Activated T-helper 17 cell treated with anti-CD3 and anti-CD28 coated beads, Interleukin-2, amount 50 U/mL, for 72 hours (primary cell): Measurements from ENCODE around the gene PPP6R2. TPM values are rescaled to one million over a fixed set of nuclear protein-coding genes. Genes with fewer than 3 reads are reported as not detected.

Experiments
- ATAC-seq: fragments of 150-1000 bp; cut with Tn5 transposase; replicated peaks from 2 replicates; pipeline ENCODE4 v1.10.0; 2021; ENCODE audit warnings: mild to moderate bottlenecking, moderate library complexity
- H3K27ac Mint-ChIP-seq: one replicate; pipeline ENCODE4 v1.8.0; 2022; ENCODE audit warnings: mixed read lengths
- H3K27me3 Mint-ChIP-seq: one replicate; pipeline ENCODE4 v1.8.0; 2022; ENCODE audit warnings: mixed read lengths
- H3K36me3 Mint-ChIP-seq: one replicate; pipeline ENCODE4 v1.8.0; 2022; ENCODE audit warnings: low read depth, mild to moderate bottlenecking, mixed read lengths
- H3K4me1 Mint-ChIP-seq: one replicate; pipeline ENCODE4 v1.8.0; 2022; ENCODE audit warnings: mixed read lengths
- H3K4me3 Mint-ChIP-seq: one replicate; pipeline ENCODE4 v1.8.0; 2022; ENCODE audit warnings: mild to moderate bottlenecking, mixed read lengths
- H3K9me3 Mint-ChIP-seq: one replicate; pipeline ENCODE4 v1.8.0; 2022; ENCODE audit warnings: mixed read lengths
- total RNA-seq, 2 donors: library from RNA; stranded (reverse); gene quantifications; one replicate each; pipeline ENCODE4 v1.2.3, GENCODE V29; 2022

The PPP6R2 gene
- total RNA-seq, 2 donors from 2014 or later, result 45.6 to 46.6 TPM

DNA sequence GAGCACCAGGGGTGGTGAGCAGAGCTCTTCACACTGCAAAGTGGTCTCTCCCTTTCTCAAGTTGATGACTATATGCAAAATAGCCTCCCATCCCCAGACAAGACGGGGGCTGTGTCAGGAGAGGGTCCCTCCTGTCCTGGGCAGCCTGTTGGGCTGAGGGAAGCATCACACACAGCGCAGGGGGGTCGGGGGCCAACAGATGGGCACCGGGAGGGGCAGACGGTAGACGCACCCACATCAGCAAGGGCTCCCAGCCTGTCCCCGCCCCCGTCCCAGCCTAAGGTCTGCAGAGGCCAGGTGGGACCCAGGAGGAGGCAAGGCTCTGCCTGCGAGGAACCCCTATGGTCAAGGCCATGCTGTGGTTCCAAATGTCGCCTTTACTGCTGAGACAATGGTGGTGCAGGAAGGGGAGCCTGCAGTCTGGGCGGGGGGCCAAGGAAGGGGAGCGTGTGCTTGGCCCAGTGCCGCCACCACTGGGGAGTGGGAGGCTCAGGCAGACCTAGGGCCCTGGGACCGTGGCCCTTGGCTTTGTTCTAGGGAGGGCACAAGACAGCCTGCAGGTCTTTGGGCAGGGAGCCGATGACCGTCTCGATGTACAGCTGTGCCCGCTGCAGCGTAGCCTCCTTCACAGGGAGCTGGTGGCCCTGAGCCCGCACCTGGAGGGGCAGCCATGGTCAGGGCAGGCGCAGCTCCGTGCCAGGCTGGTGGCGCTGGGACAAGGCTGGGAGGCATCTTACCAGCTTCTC, 31.3 kb upstream of the PPP6R2 start:
- ATAC-seq, result no peak
- no peaks in the 10 kb centered on the region for H3K27me3 Mint-ChIP-seq
- H3K4me1 Mint-ChIP-seq, result peaks cover 10% of the 10 kb centered on the region
- H3K4me3 Mint-ChIP-seq, result no peak overlapping the region
- no peak overlapping the region for H3K27ac Mint-ChIP-seq
- no peaks in the 10 kb centered on the region for H3K36me3 Mint-ChIP-seq
- no peaks in the 10 kb centered on the region for H3K9me3 Mint-ChIP-seq

DNA sequence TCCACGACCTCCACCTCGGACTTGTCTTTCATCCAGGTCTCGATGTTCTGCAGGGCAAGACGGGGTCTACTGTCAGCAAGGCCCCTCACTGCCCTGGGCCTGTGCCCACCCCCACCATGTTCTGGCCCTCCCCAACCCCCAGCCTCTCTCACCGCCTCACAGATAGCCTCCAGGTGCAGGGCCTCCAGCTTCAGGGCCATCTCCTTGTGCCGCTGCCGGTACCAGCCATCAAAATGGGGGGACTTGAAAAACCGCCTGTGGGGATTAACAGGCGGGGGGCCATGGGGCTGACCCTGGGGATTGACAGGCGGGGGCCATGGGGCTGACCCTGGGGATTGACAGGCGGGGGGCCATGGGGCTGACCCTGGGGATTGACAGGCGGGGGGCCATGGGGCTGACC, 30.8 kb upstream of the PPP6R2 start:
- no peak for ATAC-seq
- H3K36me3 Mint-ChIP-seq, result no peaks in the 10 kb centered on the region
- H3K27me3 Mint-ChIP-seq, result no peaks in the 10 kb centered on the region
- peaks cover 10% of the 10 kb centered on the region for H3K4me1 Mint-ChIP-seq
- H3K4me3 Mint-ChIP-seq, result no peak overlapping the region
- no peak overlapping the region for H3K27ac Mint-ChIP-seq
- no peaks in the 10 kb centered on the region for H3K9me3 Mint-ChIP-seq

DNA sequence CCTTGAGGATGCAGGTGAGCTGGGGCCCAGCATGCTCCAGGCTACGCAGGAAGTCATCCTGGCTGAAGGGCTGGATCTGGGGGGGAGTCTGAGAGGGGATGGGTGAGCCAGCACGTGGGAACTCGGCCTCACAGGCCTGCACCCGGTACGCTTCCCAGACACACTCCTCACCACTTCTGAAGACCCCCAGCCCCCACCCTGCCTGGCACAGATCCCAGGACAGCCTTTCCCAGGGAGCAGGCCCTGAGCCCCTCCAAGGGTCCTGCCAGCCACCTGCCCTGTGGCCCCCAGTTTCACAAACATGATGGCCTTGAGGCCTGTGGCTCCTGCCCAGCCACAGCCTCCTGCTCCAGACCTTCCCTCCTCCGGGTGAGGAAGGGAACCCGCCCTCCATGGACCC, 30.1 kb upstream of the PPP6R2 start:
- Mint-ChIP-seq H3K9me3 (no peaks in the 10 kb centered on the region), H3K4me3 (no peak overlapping the region), H3K4me1 (peaks cover 10% of the 10 kb centered on the region), H3K27ac (no peak overlapping the region), H3K36me3 (no peaks in the 10 kb centered on the region), H3K27me3 (no peaks in the 10 kb centered on the region)
- no peak for ATAC-seq

DNA sequence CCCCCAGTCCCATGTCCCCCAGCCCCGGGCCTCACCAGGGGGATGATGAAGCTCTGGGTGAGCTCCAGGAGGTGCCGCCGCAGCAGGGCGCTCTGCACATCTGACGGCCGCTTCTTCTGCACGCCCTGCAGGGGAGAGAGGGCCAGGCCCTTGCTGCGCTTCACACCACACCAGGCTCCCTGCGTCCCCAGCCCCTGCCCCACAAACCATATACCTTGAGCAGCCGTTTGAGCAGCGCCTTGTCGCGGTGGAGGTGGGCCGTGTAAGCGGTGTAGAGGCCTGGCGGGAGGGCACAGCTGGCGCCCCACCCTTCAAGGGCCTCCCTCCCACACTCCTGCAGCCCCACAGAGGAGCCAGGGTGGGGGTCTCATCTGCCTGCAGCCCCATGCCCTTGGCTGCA, 29.5 kb upstream of the PPP6R2 start:
- no peaks in the 10 kb centered on the region for H3K27me3 Mint-ChIP-seq
- peak overlapping the region; percentile 91 for H3K27ac Mint-ChIP-seq
- no peak for ATAC-seq
- H3K4me3 Mint-ChIP-seq, result peak overlapping the region; percentile 83
- peaks cover 10% of the 10 kb centered on the region for H3K4me1 Mint-ChIP-seq
- H3K9me3 Mint-ChIP-seq, result no peaks in the 10 kb centered on the region
- no peaks in the 10 kb centered on the region for H3K36me3 Mint-ChIP-seq

DNA sequence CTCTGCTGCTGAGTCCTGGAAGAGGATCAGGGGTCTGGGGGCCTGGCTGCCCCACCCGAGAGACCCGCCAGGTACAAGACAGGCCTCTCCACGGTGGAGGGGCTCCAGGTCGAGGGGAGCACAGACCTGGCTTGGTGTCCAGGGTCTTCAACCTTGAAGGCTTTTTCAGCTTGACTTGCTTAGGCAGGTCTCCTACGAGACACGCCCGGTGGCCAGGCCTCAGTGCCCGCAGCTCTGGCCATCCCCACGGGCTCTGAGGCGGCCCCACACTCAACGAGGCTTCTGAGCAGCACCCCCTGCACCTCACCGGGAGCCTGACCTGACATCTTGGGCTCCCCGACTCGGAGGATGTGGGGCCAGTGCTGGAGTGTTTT, 29.1 kb upstream of the PPP6R2 start:
- Mint-ChIP-seq H3K4me1 (peaks cover 10% of the 10 kb centered on the region), H3K9me3 (no peaks in the 10 kb centered on the region), H3K4me3 (peak overlapping the region; percentile 83), H3K27ac (peak overlapping the region; percentile 91), H3K27me3 (no peaks in the 10 kb centered on the region), H3K36me3 (no peaks in the 10 kb centered on the region)
- ATAC-seq, result peak; percentile 23

DNA sequence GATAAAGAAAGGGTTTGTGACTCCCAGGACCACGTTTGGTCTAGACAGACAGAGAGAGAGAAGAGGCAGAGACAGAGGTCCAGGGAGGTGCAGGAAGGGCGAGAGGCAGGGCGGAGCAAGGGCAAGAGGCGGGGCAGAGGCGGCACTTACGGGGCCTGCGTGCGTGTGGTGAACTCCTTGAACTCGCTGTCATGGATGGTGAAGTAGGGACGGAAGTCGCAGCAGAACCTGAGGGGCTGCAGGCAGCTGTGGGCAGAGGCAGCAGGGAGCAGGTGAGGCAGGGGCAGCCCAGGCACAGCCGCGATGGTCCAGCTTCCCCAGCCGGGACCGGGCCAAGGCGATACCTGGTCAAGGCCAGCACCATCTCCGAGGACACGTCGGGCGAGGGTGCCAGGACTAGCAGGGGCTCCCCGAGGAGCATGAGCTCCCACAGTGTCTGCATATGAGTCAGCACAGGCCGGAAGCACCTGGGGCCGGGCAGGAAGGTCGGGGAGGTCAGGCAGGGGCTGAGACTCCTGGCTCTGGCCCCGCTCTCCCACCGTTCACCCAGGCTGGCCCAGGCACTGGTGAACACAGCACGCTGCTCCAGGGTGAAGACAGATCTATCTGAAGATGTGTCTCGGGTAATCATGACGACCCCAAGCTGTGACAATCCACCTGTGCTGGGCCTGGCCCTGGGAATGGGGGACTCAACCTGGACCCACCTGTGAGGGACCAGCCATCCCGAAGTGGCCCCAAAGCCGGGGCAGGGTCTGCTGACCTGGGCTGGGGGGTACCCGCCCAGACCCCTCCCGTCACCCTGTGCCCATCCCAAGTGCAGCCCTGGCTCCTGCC, 28.5 kb upstream of the PPP6R2 start:
- Mint-ChIP-seq H3K36me3 (no peaks in the 10 kb centered on the region), H3K4me3 (peak overlapping the region; percentile 83), H3K27me3 (no peaks in the 10 kb centered on the region), H3K9me3 (no peaks in the 10 kb centered on the region), H3K4me1 (peaks cover 10% of the 10 kb centered on the region), H3K27ac (peak overlapping the region; percentile 91)
- ATAC-seq, result peak; percentile 97

DNA sequence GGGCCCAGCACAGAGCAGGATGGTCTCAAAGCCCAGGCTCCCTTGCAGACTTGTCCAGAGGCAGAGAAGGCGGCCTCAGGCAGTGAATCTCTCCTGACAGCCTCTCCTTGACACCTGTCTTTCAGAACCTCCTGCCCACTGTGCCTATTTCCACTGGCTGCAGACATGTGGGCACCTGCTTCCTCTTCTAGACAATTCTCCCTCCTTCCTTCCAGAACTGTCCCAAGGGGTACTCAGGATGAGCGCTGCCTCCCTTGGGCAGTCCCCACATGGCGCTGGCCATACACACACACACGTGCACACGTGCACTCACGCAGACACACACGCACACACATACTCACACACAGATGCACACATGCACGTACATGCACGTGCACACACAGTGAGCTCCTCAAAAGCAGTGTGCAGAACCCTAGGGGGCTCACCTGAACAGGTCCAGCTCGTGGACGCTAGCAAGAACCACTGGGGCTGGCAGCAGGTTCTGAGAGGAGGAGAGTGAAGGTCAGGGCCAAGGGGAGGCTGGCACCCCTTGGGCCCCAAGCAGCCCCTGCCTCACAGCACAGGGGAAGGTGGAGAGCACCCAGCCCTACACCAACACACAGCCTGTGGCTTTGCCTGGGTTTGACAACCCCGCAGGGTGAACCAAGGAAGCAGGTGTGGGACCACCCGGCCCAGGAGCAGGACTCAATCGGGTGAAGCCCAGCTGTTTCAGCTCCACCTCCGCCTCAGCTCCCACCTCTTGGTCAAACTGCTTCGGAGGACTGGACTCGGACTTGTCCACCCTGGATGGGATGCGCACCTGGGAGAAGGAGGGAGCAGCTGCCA, 27.6 kb upstream of the PPP6R2 start:
- no peaks in the 10 kb centered on the region for H3K9me3 Mint-ChIP-seq
- no peaks in the 10 kb centered on the region for H3K36me3 Mint-ChIP-seq
- peak overlapping the region; percentile 83 for H3K4me3 Mint-ChIP-seq
- no peak for ATAC-seq
- H3K27ac Mint-ChIP-seq, result no peak overlapping the region
- no peaks in the 10 kb centered on the region for H3K27me3 Mint-ChIP-seq
- peaks cover 10% of the 10 kb centered on the region for H3K4me1 Mint-ChIP-seq

DNA sequence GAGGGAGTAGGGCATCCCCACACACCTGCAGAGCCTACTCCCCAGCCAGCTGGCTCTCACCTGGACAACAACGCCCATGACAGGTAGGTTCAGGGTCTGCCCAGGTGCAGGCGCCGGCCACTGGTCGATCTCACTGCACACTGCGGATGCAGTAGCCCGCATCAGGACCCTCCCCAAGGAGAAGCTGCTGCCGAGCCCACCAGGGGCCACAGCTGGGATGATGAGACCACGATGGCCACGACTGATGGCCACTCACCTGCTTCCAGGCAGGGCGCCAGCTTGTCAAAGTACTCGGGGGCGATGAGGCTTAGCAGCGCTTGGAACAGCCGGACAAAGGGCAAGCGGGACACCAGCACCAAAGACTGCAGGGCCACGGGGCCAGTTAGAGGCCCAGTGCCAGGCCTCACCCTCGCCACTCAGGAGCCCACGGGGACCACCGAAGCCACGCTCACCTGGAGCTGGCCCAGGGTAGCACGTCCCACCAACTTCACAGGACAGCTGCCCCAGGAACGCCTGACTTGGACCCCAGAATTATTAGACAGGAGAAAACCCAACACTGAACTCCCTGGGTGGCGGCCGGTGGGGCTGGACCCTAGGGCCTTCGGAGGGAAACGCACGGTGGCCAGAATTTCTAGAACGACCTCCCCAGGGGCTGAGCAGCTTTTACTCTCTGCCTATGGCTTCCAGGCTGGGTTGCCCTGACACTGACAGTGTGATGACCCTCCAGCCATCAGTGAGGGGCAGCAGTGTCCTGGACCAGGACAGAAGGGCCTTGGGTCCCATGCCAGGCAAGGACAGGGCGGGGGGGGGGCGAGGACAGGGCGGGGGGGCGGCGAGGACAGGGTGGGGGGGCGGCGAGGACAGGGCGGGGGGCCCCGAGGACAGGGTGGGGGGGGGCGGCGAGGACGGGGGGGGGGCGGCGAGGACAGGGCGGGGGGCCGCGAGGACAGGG, 26.7 kb upstream of the PPP6R2 start:
- no peaks in the 10 kb centered on the region for H3K9me3 Mint-ChIP-seq
- H3K27me3 Mint-ChIP-seq, result no peaks in the 10 kb centered on the region
- peaks cover 10% of the 10 kb centered on the region for H3K4me1 Mint-ChIP-seq
- H3K4me3 Mint-ChIP-seq, result no peak overlapping the region
- no peak overlapping the region for H3K27ac Mint-ChIP-seq
- H3K36me3 Mint-ChIP-seq, result no peaks in the 10 kb centered on the region
- ATAC-seq, result no peak

DNA sequence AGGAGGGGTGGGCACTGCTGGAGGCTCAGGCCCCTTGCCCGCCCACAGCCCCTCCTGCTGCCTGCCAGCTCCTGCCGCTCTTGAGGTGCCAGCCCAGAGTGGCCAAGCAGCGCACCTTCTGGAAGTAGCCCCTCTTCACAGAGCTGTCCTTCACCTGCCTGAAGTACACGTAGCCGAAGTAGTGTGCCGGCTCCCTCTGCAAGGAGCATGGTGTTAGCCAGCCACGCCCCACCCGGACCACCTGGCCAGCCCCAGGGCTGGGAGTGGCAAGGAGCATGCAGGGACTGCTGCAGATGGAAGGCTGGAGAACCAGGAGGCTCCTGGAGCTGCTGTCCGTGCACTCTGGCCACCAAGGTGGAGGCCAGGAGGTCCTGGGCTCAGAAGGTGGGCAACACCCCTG, 25.9 kb upstream of the PPP6R2 start:
- Mint-ChIP-seq H3K36me3 (no peaks in the 10 kb centered on the region), H3K4me3 (no peak overlapping the region), H3K4me1 (peaks cover 10% of the 10 kb centered on the region), H3K9me3 (no peaks in the 10 kb centered on the region), H3K27ac (no peak overlapping the region), H3K27me3 (no peaks in the 10 kb centered on the region)
- ATAC-seq, result no peak

DNA sequence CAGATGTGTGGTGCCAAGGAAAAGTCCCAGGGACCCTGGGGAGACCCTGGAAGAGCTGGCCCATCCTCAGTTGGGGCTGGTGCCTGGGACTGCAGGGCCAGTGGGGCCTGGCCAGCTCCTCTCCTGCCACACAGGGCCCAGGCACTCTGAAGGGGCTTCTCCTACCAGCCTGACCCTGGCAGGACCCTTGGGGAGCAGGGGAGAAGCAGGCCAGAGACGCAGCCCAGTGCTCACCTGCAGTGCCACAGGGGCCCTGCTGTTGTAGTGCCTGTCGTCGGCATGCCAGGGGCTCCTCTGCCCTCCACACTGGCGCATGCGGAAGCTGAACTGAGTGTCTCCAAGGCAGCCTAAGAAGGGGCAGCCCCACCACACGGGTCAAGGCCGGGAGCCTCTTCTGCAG, 25.5 kb upstream of the PPP6R2 start:
- no peaks in the 10 kb centered on the region for H3K36me3 Mint-ChIP-seq
- no peak overlapping the region for H3K4me3 Mint-ChIP-seq
- no peak overlapping the region for H3K27ac Mint-ChIP-seq
- no peaks in the 10 kb centered on the region for H3K27me3 Mint-ChIP-seq
- no peak for ATAC-seq
- H3K9me3 Mint-ChIP-seq, result no peaks in the 10 kb centered on the region
- peaks cover 10% of the 10 kb centered on the region for H3K4me1 Mint-ChIP-seq

DNA sequence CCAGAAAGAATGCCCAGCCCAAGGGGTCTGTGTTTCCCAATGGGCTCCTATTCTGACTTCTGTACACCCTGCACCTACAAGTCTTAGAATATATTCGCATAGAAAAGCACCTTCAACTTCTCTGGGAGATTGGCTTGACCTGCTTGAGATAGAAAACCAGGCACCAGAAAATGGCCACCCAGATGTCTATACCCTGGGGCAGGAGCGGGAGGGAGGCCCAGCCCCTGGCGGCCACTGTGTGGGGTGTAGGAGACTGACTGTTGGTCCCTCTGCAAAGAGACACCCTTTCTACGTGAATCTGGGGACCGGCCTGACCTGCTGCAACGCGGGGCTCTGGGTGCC, 24.8 kb upstream of the PPP6R2 start:
- H3K4me1 Mint-ChIP-seq, result peaks cover 10% of the 10 kb centered on the region
- no peaks in the 10 kb centered on the region for H3K36me3 Mint-ChIP-seq
- H3K9me3 Mint-ChIP-seq, result no peaks in the 10 kb centered on the region
- no peak overlapping the region for H3K4me3 Mint-ChIP-seq
- ATAC-seq, result no peak
- H3K27ac Mint-ChIP-seq, result no peak overlapping the region
- H3K27me3 Mint-ChIP-seq, result no peaks in the 10 kb centered on the region

DNA sequence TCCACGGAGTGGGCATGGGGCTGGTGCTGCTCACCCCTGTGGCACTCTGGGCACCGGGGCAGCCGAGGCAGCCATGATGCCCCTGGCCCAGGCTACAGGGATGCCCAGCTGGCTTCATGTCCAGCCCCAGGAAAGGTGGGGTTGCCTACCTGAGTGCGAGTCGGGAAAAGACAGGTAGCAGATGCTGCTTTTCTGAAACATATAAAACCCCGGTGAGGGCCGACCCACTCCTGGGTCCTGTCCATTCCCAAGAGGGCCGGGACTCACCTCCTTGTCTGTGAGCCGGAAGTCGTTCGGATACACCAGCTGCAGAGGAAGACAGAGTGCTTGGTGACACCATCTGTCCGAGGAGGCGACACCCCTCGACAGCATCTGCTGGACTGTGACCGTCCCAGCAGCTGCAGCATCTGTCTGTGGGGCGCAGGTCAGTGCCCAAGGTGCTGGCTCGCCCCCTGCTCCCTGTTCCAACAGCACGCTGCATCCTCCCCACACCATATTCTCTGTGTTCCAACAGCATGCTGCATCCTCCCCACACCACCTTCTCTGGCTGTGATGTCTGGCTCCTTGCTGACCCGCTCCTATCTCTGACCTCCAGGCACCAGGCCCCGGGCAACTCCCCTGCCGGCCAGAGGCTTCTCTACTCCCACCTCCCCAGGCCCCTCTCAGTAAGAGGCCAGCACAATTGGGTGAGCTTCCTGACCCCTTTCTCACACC, 24.3 kb upstream of the PPP6R2 start:
- Mint-ChIP-seq H3K9me3 (no peaks in the 10 kb centered on the region), H3K4me1 (peaks cover 10% of the 10 kb centered on the region), H3K27ac (no peak overlapping the region), H3K4me3 (no peak overlapping the region), H3K27me3 (no peaks in the 10 kb centered on the region), H3K36me3 (no peaks in the 10 kb centered on the region)
- ATAC-seq, result no peak

DNA sequence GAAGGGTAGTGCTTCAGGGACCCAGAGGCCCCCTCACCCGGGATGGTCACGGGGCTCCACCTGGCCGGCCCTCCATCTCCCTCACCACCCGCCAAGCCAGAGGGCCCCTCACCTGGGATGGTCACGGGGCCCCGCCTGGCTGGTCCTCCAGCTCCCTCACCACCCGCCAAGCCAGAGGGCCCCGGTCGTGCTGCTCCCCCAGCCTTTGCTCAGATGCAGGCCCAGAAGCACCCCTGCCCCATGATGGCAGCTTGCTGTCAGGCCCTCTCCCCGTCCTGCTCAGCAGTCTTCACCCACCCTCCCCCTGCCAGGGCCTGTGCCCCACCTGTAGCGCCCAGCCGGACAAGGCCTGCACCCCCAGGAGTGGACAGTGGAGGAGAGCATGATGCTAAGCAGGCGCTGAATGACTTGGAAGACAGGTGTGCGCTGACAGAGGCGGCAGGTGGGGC, 23.6 kb upstream of the PPP6R2 start:
- Mint-ChIP-seq H3K9me3 (no peaks in the 10 kb centered on the region), H3K36me3 (no peaks in the 10 kb centered on the region), H3K4me1 (peaks cover 6% of the 10 kb centered on the region), H3K27ac (no peak overlapping the region), H3K27me3 (no peaks in the 10 kb centered on the region), H3K4me3 (no peak overlapping the region)
- ATAC-seq, result no peak
